HT1080 (cell line): Measurements from ENCODE around the gene NOX5. TPM values are rescaled to one million over a fixed set of nuclear protein-coding genes. Genes with fewer than 3 reads are reported as not detected.
"Not testable (repeated sequence)": the region's sequence is repeated elsewhere in the genome, so short reads cannot be mapped to it uniquely, and the experiment has no call there.

ENCODE experiments used
- DNase-seq: peaks from one replicate; pipeline ENCODE4 v3.0.0-alpha.2; 2015; ENCODE audit warnings: low read depth
- total RNA-seq: library from RNA; depleted of rRNA; stranded (reverse); fragments of >200 nt; shearing (Covaris generic); gene quantifications from 2 replicates; pipeline ENCODE4 v1.2.3, GENCODE V29; 2014

The NOX5 gene
- total RNA-seq, 1 experiment from 2014 or later = 0.03 TPM

DNA sequence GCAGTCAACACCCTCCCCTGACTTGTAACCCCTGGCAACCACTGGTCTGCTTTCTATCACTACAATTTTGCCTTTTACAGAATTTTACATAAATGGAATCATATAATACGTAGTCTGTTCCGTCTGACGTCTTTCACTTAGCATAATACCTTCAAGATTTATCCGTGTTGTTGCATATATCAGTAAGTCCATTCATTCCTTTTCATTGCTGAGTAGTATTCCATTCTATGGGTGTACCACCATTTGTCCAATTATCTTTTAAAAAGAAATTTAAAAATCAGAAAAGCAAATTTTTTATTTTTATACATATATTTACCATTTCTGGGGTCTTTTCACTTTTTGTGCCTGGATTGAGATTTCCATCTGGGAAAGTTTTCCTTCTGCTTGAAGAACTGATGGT, 35.5 kb downstream of the NOX5 start:
- no peak for DNase-seq

DNA sequence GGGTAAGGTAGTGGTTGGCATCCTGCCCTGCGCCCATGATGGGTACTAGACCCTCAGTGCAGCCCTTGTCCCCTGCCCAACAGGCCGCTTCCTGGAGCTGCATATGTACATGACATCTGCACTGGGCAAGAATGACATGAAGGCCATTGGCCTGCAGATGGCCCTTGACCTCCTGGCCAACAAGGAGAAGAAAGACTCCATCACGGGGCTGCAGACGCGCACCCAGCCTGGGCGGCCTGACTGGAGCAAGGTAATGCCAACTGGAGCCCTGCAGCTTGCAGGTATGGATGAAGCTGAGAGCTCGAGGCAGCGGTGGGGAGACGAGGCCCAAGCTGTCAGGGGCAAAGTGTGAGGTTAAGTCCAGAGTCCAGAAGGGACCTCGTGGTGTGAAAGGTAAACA, 40.8 kb downstream of the NOX5 start:
- DNase-seq = no peak

DNA sequence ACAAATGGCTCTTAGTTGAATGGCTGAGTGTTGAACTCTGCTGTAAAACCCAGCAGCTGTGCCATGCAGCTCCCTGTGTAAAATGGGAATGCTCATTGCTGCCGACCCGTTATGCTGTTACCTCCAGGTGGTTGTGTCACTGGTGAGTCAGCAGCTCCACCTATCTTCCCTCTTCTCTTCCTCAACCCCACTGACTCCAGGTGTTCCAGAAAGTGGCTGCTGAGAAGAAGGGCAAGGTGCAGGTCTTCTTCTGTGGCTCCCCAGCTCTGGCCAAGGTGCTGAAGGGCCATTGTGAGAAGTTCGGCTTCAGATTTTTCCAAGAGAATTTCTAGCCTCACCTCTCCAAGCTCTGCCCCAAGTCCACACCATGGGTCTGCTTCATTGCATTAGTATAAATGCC, 41.9 kb downstream of the NOX5 start:
- DNase-seq = no peak

DNA sequence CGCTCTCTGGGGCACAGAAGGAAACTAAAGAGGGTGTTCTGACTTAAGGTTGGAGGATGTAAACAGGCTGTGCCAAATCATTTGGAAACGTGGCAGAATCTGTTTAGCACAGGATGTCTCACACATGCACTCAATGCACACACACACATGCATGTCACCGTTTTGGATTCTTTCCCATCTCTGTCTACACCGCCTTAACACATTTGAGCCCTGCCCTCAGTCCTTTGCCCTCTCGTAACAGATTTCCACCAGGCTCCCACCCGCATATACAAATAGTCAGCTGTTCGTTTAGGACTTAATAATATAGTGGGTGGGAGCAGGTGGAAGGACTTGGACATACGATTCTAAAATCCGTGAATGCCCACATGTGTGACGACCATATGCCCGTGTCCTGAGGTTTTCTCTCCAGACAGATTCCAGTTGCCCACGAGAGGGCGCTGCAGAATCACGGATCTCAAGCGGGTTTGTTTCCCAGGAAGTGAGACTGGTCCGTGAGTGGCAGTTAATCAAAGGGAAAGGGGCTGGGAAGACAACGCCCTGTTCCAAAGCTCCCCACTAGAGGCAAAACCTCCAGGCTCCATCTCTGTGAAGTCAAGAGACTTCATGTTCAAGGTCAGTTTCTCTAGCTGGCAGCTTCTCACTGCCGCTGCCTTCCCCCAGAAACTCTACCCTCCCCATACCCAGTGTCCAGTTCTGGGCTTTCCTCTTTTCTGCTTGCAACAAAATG, 44.5 kb downstream of the NOX5 start:
- peak; percentile 82 for DNase-seq

DNA sequence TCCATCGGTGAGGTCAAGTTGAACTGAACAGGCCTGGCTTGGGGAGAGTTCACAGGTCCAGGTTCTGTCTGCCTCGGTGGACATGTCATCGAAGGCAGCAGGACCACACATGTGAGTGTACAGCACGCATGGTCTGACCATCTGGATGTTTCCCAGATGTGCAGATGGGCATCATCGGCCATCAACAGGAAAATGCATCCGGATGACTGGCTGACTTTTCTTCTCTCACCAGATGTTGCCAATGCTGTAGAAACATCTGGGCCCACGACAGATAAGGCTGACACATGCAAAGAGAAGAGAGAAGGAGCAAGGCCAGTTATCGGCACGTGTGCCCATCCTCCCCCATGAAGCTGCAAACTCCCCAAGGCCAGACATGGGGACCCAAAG, 45.1 kb downstream of the NOX5 start:
- no peak for DNase-seq

DNA sequence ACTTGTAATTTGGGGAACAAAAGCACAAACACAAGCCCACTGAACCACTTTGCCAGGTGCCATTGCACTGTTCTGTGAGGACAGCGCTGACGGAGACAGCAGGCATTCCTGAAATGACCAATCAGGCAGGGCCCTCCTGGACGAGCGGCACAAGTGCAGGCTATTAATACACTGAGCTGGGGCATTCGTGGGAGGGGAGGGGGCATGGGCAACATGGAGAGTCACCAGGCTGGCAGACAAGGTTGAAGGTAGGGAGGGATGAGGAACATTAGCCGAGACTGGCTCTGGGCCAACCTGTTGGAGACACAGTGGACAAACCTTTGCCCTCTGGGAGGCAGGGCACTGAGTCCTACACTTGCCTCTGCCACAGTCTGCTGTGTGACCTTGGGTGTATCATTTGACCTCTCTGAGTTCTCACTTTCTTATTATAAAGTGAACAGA, 45.6 kb downstream of the NOX5 start:
- DNase-seq = no peak

DNA sequence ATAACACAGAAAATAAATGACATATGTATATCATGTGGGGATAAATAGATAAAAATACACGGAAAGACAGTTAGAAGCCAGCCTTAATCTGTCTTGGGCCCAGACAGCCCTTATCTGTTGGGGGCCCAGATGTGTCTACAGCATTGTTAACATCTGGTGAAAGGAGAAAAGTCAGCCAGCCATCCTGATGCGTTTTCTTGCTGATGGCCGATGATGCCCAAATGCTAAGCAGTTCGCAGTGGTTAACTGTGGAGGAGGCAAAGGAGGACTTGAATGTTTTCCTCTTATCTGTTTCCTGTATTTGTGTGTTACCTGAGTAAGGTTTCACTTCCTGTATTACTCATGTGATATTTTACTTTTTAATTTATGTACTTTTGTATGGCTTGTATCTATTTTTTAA, 46.2 kb downstream of the NOX5 start:
- no peak for DNase-seq

DNA sequence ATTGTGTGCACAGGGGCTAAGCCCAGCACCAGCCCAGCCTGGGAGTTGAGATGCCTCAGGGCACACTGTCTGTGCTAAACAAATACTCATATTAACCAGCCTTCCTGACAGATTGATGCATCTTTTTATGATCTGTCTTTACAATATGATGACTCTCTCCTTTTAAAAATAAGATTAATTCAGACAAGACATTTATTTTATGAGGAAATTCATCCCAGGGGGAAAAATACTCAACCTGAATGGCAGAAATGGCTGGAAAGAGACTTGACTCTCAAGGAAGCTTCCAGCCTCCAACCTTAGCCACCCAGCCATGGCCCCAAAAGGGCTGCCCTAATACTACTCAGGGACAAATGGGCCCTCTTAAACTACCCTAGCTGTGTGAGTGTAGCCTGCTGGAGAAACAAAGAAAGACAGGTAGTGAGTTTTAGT, 46.9 kb downstream of the NOX5 start:
- DNase-seq = no peak

DNA sequence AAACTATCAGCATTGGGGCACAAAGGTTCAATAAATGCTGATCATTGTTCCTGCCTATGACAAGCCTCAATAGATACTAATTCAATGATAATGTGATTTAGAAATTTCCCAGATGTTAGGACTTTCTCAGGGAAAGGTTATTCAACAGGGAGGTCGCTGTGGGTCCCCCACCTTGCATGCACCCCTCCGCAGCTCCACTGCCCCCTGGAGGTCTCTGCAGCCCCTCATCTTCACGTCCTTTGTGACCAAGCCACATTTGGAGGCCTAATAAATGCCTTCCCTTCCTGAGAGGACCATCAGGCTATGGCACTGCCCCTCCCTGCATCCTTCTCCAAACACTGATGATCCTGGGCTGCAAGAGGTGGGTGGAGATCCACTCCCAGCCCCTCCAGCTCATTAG, 50.2 kb downstream of the NOX5 start:
- DNase-seq = no peak

DNA sequence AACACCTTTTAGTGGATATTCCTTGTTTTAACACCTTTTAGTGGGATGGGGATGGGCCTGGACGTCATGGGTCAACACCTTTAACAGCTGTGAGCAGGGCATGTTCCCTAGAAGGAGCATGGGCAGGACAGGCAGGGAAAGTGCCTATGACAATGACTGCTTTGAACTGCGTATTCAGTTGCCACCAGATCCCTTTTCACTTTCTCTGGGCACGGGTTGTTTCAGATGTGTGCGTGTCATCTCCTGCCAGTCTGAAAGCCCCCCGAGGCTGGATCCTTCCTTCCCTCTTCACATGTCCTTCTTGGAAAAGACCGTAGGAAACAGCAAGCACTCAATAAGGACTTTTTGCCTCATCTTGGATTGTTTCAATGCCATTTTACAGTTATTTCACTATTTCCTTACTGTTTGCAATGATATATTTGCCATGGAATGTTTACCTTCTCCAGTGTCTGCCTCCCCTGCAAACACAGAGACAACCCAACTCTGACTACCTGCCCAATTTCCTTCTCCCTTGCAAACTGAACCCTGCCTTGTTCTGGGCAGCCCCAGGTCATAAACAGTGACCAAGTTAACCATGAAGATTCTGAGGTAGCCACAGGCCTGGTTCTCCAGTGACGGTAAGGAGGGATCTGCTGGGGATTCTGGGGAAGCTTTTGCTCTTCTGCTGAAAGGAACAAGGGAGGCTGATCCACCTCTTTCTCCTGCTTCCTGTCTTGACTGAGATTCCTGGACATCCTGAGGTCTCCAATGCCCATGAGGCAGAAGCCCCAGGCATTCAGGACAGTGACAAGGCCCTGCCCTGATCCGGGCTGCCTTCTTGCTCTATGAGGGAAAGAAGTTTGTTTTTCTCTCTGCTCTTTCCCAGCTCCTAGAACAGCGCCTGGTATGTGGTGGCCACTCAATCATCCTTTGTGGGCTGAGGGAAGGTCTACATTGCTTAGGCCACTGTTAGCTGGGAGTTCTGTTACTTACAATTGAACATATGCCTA, 51.8 kb downstream of the NOX5 start:
- DNase-seq = no peak

DNA sequence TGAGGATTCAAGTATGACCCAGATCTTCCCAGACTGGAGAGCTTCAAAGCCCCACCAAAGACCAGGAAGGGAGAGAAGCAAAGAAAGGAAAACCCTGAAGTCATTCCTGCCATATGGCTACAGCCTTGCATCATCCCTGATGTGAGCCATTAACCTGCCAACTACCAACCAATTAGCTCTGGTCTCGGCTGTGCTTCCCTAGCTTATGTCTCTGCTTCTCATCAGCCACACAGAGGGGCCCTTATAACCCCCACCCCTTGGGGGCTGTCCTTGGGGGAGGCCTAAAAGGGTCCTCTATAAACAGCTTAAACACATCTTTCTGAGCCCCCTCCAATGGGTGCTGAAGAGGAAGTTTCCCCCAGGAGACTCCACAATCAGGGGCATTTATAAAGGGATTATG, 52.8 kb downstream of the NOX5 start:
- no peak for DNase-seq

DNA sequence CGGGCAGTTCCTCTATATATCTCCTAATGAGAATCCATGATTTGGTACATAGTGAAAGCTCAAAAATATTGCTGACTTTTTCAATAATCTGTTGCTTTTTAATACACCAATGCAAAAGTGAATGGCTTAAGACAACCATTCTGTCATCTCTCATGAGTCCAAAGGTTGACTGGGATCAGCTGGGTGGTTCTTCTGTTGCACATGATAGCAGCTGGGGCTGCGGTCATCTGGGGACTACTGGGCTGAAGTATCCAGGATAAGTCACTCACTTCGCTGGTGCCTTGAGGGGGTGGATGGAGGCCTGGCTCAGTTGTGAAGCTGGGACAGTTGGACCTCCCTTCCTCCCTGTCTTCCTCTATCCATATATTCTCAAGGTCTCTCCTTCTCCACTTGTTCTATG, 53.7 kb downstream of the NOX5 start:
- DNase-seq = no peak

DNA sequence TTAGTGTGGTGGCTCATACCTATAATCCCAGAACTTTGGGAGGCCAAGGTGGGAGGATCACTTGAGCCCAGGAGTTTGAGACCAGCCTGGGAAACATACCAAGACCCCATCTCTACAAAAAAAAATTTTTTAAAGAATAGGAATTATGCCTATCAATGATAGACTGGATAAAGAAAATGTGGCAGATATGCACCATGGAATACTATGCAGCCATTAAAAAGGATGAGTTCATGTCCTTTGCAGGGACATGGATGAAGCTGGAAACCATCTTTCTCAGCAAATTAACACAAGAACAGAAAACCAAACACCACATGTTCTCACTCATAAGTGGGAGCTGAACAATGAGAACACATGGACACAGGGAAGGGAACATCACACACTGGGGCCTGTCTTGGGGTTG, 54.8 kb downstream of the NOX5 start:
- not testable (repeated sequence) for DNase-seq

DNA sequence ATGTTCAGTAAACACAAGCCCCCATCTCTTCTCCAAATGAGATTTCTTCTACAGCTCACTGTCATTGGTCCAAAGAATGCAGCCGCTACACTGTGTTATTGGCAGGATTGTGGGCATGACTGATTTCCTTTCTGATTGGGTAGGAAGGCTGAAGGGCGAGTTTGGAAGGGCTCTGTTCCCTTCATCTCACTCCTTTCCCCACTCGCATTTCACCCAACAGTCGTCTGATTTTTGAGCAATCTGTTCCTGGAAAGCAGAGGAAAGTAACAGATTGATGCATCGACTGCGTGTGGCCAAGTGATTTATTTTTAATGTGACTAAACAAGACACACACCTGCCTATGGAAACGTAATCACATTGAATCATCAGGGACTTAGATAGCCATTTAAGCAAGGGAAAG, 55.5 kb downstream of the NOX5 start:
- DNase-seq = no peak

DNA sequence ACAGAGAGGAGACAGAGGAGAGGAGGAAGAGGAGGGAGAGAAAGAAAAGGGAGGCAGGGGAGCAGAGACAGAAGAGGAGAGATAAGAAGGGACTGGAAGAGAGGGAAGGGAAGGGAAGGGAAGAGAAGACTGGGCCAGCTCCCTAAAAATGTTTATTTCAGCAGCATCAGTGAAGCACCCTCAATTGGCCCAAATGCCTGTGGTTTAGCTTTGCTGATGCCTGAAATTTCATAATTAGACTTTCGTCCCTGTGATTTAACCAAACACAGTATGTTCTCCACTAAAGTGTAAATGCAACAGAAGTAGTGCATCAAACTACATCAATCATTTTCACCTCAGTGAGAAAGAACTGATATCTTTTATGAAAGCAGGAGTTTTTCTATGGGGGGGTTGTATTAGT, 55.9 kb downstream of the NOX5 start:
- no peak for DNase-seq

DNA sequence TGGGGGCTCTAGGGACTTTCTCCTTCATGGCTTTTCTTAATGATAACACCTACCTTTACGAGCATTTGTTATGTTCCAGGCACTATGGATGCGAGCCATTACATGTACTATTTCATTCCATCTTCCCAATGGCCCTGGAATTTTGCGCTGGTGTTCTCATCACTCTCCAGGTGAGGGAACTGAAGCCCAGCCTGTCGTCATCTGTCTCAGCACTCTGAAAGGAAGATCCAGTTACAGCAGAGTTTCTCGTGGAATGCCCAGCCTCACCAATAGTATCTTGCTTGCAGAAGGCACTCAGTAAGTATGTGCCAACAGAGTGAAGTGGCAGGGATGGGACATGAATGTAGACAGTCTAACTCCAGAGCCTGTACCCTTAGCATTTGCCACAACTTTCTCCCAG, 56.8 kb downstream of the NOX5 start:
- no peak for DNase-seq

DNA sequence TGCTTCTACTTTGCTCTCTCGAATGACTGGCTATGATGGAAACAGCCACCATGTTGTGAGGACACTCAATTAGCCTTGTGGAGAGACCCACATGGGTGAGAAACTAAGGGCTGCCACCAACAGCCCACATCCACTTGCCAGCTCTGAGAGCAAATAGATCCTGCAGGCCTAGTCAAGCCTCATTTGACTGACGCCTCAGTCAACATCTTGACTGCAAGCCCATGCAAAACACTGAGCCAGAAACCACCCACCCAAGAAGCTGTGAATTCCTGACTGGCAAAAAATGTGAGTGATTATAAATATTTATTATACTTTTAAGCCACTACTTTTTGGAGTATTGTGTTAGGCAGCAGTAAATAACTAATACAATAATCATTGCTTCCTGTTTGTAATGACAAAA, 58.4 kb downstream of the NOX5 start:
- DNase-seq = no peak

DNA sequence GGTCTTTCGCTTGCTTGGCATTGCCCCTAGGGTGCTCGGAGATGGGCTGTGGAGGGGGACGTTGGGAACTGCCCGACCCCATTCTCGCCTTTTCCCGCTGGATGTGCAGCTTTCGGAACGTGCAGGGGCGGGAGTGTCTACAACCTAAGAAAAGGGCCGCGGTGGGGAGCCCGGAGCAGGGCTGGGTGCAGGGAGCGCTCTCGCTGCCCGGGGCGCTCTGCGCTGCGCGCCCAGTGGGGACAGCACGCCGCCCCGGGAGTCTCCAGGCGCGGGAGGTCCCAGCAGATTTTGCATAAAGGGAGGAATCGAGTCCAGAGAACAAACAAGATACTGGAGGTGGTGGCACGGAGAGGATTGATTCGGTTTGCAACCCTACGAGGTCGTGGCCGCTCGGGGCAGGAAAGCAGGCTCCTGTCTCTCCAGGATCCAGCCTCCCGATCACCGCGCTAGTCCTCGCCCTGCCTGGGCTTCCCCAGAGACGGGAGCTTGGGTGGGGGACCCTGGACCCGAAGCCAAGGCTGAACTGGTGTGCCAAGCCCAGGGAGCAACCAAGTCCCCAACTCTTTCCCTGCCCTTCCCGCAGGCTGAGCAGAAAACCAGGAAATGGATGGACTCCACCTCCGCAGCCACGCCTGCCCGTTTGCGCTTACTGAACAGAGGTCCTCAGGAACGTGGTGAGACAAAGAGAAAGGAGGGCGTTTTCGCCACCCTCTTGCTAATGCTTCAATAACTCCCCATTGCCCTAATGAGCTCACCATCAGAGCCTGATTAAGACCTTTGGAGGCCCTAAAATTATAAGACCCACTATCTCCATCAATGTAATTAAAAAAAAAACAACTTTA, 59.7 kb downstream of the NOX5 start:
- DNase-seq = peak; percentile 26

DNA sequence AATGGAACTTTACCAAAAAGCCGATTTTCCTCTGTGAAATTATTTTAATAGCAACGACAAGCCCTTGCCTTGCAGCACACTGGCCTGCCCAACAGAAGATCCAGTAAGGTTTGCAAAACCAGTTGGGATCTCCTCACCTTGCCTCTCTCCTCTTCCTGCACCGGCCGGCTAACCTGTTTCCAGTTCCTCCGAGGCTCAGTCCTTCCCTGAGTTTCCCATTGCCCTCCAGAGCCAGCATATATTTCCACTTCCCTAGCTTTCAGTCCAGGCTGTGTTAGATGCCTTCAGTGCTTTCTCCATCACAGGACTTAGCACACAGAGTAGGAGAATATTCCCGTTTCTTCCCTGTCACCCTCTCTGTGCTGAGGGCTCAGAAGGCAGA, 60.3 kb downstream of the NOX5 start:
- DNase-seq = no peak

DNA sequence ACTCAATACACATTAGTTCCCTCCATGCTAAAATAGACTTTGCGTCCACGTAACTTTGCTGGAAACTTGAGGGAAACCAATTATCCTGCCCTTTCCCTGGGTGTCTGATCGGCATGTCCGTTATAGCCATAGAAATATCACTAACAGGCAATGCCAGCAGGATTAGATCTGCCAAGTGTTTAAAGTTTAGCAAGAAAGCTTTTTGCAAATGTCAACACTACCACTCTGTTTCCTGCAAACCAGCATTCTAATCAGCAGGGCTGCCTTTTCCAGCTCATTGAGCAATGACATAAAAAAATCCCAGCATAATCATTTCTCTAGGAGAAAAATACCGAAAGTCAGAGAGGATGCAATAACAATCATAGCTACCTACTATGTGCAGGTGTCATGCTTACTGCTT, 60.9 kb downstream of the NOX5 start:
- DNase-seq = no peak

DNA sequence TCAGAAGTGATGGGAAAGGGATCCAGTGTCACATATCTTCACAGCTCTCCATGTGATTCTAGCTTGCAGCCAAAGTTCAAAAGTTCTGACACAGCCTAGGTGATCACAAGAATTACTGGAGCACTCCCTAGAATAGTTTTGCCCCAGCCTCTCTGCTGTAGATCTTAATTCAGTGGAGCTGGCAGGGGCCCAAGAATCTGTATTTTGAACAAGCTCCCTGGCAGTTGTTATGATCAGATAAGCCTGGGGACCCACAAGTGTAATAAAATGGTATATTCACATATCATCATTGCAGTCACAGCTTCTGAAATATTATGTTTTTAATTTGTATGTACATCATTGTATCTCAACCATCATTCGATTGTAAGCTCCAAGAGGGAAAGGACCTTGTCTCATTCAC, 62.3 kb downstream of the NOX5 start:
- DNase-seq = no peak

DNA sequence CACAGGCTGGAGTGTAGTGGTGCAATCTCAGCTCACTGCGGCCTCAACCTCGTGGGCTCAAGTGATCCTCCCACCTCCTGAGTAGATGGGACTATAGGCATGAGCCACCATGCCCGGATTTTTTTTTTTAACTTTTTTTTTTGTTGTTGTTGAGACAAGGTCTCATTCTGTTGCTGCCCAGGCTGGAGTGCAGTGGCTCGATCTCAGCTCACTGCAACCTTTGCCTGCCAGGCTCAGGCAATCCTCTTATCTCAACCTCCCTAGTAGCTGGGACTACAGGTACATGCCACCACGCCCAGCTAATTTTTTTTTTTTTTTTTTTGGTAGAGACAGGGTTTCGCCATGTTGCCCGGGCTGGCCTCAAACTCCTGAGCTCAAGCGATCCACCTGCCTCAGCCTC, 64.1 kb downstream of the NOX5 start:
- no peak for DNase-seq
